GM18520 (cell line): ENCODE results near the gene CLNK.
A peak's percentile ranks its signal among the peaks of the same experiment; 100 is the strongest.
"Not testable (repeated sequence)": the region's sequence is repeated elsewhere in the genome, so short reads cannot be mapped to it uniquely, and the experiment has no call there.

Source experiments
- ATAC-seq: cut with Tn5 transposase; IDR thresholded peaks from one replicate; pipeline ENCODE4 v1.9.1; 2021; ENCODE audit not compliant: unreplicated experiment

CLNK gene

DNA sequence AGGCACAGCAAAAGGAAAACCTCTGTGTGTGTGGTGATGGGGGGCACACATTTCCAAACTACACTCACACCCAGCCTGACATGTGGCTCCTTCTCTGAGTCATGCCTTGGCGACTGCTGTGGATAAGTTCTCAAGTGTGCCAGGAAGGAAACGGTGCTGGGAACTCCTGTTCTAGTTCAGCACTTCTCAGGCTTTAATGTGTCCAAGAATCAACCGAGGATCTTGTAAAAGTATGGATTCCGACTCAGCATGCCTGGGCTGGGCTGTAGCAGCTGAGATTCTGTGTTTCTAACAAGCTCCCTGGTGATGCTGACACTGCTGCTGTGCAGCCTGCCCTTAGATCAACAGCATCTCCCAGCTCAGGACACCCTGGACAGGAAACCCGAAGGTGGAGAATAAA, 20.2 kb downstream of the CLNK start:
- peak; percentile 60 for ATAC-seq

DNA sequence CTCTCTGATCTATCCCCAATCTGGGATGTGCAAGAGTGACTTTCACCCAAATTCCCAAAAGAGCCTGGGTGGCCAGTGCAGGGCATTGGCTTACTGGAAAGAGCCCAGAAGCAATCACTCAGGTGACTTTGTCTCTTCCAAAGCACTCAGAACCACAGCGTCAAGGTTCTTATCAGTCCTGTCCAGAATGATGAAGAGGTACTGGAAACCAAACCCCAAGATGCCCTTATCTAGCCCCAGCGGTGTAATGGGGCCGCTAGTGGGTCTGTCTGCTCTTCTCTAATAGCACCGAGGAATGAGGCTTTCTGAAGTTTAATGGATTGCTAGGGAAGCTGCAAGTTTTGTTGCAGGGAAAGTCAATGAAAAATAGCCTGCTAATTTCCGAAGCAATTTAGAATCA, 21.6 kb downstream of the CLNK start:
- ATAC-seq, result no peak

DNA sequence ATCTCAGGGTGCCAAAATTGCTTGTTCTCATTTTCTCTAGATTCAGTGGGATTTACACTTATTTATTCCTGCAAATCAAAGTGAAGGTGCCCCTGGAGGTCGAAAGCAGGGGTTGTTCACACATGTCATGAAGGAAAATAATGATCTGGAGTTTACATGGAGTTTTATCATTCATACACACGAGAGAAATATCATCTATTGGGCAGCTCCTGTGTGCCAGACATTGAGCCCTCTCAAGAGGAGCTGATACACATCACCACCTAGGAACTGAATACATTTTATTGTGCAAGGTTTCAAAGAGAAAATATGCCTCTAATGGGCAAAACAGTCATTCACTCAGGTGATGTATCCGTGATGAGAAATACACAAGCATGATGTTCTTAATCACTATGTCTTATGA, 23.5 kb downstream of the CLNK start:
- no peak for ATAC-seq

DNA sequence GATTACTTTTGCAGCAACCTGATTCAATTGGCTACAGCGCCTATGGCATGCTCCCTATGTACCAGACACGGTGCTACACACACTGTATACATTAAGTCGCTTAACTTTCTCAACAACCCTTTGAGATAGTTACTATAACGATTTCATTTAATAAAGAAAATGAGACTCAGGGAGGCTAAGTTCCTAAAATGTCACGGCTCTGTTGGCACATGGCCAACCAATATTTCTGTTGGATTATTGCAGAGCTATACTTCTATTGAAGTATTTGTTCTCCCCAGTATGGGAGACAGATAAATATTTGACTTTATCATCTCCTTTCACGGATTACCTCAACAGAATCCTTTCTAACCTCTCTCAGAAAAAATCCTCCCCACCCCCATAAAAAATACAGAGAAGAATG, 25.3 kb downstream of the CLNK start:
- ATAC-seq, result no peak

DNA sequence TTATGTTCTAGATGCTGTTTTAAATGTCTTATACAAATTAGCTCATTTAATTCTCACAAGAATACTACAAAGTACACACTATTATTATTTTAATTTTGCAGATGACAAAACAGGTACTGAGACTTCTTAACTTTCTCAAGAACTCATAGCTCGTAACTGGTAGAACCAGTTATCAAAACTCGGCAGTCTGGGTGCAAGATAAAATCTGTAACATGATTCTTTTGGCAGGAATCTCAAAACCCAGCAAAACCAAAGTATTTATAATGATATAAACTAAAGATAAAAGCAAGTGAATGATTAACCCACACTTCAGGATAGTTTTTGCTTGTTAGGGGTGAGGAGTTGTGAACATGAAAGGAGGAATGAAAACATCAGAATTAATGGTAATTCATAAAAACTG, 27.6 kb downstream of the CLNK start:
- ATAC-seq, result no peak

DNA sequence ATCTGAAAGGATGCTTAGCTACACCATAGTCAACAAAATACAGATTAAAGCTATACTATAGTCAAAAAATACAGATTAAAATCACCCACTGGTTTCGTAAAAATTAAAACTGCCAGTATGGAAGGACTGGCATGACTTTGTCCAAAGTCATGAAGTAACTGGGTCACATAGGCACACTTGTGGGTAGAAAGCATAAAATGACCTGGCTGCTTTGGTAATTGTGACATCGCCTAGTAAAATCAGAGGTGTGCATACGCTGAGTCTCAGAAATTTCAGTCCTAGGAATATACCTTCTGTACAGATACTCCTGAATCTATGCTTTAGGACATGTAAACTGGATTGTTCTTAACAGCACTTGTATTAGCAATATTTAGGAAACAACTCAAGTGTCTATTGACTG, 28.1 kb downstream of the CLNK start:
- ATAC-seq, result no peak

DNA sequence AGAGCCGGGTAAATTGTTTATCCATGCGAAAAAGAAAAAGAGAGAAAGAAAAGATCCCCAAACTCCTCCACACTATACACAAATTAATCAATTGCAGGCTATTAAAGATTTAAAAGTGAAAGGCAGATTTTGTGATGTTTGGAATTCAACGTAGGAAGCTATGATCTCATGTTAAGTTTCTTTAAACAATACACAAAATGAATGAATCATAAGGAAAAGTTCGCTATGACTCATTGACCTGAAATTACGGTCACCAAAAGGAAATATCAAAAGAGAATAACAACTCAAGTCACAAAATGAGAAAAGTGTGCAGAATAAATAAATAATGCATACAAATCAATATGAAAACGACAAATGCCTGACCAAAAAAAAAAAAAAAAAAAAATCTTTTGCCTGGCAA, 28.6 kb downstream of the CLNK start:
- ATAC-seq, result no peak

DNA sequence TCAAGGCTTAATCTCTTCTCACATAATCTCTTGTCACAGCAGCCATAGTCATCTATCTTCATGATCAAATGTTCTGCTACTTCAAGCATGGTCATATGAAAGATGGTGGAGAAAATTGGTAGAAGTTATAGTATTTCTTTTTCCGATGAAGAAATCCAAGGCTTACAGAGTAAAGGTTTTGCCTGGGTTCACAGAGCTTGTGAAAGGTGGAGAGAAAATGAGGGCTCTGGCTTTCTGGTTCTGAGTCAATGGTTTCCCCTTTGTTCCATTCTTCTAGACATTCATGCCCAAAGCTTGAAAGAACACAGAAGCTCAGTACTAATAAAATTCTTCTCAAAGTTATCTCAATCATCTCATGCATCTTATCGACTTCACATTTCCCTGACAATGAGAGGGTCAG, 36.1 kb downstream of the CLNK start:
- ATAC-seq, result no peak

DNA sequence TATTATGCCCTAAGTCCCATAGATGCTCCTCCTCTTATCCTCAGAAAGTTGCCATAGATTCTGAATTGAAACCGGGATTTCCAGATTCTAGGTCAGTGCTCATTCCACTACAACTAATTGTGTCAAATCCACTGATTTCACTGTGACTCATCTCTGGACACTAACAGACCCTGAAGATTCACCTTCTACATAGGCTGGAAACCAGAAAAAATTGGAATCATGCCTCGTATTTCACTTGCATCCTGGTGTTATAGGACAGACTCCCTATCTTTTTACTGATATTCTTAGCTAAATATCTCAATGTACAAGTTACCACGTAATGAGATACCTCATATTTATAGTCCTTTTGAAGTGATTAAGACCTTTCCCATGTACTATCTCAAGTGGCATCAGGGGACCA, 36.7 kb downstream of the CLNK start:
- no peak for ATAC-seq

DNA sequence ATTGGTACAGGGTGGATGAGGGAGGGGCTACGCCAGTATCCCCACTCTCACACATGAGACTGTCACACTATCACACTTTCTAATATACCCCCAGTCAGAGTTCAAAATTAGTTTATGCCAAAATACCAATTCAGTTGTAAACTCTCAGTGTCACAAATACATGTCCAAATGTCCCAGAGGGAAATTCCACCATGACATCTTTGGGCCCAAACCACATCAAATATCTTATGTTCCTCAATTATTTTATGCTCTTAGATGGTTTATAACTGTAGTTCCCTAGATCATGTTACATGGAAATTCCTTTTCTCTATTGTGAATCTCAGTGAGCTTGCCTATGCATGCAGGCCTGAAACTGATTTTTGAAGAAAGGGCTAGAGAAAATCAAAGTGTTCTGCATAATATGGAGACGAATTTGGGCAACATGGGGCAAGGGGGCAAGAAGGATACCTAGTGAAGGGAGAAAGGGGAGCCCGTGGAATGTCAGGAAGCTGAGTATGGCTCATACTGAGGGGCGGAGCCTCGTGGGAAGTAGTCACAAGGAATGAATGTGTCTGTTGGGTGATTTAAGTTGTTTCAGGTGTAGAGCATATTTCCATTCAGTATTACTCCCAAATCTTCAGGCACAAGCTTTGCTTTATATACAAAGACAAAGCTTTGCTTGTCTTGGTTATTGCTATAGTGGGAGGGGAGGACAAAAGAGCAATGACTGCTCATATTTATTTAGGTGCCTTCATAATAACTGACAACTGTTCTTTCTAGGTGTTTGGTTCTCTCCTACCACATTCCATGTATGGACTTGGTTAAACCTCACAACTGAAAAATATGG, 40.8 kb downstream of the CLNK start:
- no peak for ATAC-seq

DNA sequence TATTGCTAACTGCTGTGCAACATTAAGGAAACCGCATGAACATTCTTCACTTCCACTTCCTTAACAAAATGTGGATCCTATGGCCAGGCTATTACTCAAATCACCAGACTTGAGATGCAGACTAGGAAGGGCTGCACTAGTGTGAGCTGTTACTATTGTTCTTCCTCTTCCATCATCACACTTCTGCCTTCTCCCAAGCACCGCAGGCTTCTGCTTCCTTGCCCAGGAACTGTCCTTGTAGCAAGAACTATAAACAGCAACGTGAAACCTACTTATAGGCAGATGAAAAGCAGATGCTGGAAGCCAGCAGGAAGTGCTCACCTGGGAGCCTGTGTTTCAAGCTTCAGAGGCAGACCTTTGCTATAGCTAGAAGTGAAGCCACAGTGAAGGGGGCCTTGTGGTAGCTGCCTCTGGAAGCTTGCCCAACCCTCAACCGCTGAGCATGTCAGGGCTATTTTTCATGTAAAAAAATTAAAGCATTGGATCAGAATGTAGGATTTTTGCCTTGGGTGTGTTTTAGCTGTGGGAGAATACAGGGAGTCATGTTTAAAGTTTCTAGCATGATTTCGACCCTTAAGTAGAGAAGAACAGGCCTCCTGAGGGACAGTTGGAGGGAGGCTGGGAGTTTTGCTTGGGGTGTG, 43.9 kb downstream of the CLNK start:
- ATAC-seq, result no peak

DNA sequence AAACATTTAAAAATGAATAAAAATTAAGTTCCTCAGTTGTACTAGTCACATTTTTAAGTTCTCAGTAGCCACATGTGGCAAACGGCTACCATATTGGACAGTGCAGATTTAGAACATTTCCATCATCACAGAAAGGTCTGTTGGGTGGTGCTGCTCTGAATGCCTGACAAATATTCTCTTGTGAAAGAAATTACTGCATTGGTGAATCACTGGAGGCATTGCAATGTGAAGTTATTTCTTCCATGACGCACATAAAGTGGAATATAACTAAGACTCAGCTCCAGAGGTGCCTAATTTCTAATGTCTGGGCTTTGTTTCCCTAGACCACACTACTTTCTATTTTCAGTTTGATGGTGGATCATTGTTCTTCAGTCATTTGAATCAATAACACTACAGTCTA, 44.9 kb downstream of the CLNK start:
- no peak for ATAC-seq

DNA sequence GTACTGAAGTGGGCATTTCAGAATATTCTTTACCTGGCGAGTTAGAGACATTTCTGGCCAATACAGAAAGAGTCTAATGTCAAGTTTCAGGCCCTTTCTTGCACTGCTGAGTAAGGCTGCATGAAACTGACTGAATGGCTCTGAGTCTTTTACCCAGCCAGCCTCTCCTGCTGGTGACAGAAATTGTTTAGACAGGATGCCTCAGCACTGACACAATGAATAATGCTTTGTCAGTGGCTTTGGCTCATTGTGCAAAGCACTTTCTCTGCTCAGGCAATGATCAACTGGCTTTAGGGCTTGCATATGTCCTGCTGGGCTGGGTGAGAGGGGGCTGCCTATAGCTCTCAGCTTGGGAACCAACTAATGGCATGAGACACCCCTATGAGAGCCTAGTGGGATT, 45.5 kb downstream of the CLNK start:
- ATAC-seq, result no peak

DNA sequence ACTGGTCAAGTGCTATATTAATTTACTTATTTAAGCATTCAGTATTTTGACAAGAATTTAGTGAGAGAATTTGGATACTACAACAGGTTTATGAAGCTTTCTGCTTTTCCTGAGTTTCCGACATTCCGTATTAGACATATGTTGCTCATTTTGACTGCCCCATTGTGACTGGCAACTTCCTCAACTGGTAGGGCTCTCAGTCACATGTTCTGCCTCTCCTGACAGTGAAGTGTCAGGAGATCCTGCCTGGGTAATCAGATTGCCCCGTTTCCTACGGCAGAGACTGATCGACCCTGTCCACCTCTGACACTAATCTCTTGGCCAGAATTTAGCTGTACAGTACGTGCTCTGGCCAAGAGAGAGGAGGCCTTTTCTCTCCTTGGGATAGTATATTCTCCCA, 49.5 kb downstream of the CLNK start:
- ATAC-seq, result no peak

DNA sequence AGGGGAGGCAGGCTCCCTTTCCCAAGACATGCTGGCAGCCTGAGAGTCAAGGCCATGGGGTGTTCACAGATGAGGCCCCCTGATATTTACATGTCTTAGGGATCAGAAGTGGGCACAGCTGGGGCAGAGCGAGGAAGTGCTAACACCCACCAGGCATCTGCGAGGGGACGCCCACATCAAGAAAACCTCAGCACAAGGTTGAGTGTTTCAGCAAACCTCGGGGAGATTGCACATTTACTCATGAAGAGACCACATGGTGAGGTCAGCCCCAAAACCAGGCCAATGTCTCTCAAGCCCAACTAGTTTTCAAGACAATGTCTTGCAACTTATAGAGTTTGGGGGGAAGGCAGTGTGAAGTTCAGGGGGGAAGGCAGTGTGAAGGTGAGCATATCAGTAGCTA, 55.2 kb downstream of the CLNK start:
- ATAC-seq, result no peak

DNA sequence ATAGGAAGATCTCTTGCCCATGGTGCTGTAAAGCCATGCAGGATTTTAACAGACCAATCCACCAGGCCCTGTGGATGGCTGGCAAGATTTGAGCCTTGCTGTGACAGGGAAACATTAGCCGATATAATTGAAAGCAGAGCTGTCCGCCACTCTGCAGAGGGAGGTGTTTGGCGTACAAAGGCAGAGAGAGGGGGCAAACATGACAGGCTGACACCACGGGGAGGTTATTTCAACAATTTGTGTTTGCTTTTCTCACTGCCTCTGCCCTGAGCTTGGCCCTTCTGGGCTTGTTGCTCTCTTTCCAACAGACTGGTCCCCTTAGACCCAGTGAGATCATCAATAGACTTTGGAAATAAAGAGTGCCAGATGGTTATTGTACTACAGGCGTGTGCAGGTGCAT, 59.4 kb downstream of the CLNK start:
- no peak for ATAC-seq

DNA sequence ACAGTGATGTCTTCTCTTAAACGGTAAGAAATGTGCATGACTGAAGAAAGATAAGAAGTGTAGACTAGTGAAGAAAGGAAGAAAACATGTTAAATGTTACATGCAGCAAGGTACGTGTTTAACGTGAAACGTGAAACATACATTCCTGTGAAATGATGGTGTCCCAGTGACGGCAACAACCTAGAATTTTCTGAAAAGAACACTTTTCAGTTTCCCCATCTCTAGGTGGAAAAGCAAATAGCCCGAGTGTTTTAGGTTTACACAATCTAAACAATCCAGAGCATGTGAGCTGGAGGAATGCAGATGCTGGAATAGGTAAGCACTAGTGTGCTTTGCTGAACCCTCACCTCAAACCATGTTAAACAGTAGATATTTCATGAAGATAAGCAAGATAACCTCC, 60.7 kb downstream of the CLNK start:
- no peak for ATAC-seq

DNA sequence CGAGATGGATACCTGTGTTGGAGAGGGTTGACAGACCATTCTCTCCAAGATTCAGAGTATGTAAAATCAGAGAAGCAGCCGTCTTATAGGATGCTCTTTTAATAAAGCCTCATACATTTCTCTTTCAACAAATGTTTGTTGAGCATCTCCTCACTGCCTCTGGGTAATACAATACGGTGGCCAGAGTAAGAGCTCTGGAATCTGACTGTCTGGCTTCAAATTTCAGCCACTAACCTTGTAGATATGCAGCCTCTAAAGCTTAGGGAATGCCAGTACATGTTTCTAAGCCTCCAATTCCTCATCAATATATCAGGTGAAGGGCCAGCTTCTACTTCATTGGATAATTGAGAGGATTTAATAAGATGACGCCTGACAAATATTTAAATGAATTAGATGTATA, 61.3 kb downstream of the CLNK start:
- no peak for ATAC-seq

DNA sequence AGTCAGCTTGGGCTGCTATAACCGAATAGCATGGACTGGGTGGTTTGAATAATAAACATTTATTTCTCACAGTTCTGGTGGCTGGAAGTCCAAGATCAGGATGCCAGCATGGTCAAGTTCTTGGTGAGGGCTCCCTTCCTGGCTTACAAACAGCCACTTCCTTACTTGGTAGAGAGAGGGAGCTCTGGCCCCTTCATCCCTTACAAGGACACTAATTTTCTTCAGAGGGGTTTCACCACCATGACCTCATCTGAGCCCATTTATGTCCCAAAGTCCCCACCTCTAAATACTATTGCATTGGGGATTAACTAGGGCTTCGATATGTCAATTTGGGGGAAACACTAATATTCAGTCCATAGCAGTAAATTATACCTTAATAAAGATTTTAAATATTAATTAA, 61.8 kb downstream of the CLNK start:
- peak; percentile 56 for ATAC-seq

DNA sequence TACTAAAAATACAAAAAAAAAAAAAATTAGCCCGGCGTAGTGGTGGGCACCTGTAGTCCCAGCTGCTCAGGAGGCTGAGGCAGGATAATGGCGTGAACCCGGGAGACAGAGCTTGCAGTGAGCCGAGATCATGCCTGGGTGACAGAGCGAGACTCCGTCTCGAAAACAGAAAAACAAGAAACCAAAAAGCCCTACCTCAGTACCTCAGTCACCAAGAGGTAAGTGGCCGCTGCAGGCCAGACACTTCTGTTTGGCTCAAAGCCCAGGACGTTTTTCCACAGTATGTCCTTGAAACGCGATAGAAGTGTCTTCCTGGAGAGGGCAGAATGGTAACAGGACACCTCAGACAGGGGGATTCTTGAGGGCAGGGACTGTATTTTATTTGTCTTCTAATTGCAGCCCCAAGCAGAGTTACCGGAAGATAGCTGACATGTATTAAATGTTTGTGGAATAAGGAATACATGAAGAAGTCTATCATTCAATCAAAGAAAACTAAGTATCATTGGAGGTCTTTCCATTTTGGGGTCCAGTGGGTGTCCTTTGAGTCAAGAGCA, 63.6 kb downstream of the CLNK start:
- no peak for ATAC-seq

DNA sequence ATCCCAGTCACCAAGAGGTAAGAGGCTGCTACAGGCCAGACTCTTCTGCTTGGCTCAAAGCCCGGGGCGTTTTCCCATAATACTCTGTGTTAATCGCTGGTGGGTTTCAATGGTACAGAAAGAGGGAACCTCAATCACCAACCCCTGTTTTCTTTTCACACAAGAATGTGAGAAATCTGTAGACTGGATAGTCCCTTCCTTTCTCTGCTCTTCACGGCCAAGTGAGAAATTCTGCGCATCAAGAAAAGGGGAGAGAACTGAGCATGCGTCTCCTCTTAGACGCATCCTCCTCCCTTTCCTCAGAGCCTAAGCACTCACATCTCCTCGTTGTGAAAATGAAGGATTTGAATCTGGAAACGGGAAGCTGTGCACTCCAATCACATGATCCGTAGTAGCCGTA, 64.7 kb downstream of the CLNK start:
- no peak for ATAC-seq

DNA sequence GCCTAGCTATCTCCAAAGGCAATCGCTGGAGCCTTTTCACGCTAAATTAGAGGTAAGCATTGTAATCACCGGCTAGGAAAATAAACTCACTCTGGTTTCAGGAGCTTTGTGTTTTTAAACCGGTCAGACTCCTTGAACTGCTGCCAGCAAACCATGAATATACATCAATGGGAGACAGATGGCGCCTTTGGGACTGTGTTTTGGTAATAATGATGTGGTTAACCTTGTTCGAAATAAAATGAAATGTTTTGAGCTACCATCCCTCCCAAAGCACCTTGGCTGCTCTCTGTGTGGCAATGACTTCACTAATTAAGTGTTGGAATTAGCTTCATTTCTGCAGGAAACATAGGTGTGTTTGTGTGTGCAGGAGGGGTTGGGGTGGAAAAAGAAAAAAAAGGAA, 65.3 kb downstream of the CLNK start:
- ATAC-seq, result no peak

DNA sequence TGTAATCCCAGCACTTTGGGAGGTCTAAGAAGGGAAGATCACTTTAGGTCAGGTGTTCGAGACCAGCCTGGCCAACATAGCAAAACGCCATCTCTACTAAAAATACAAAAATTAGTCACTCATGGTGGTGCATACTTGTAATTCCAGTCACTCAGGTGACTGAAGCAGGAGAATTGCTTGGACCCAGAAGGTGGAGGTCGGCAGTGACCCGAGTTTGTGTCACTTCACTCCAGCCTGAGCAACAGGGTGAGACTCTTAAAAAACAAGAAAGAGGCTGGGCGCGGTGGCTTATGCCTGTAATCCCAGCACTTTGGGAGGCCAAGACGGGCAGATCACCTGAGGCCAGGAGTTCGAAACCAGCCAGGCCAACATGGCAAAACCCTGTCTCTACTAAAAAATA, 69.6 kb downstream of the CLNK start:
- not testable (repeated sequence) for ATAC-seq
